ENCODE measurements around the gene CNOT4. TPM values are rescaled to one million over a fixed set of nuclear protein-coding genes. Genes with fewer than 3 reads are reported as not detected.

The CNOT4 gene
- total and polyA plus RNA-seq, 2 of the 8 experiments (the other 6 are each of a cell fraction or from before 2014, with no cell fraction given) = 10.9 to 25.8 TPM

- Histone ChIP-seq H3K36me3 (ENCODE audit: control insufficient read depth in 2 of 4, insufficient read depth in 4 of 4, low read length in 3 of 4) (no peaks in the 10 kb centered on the region; a peak in 2 of 8 replicates), H2AFZ (ENCODE audit: low read length) (no peak overlapping the region), H2BK5ac (ENCODE audit: low read depth, low read length) (no peak overlapping the region), H3K14ac (ENCODE audit: insufficient read length) (no peak overlapping the region), H3K23me2 (ENCODE audit: low read depth, low read length) (no peaks in the 10 kb centered on the region), H3K9me3 (ENCODE audit: insufficient read depth in 2 of 2, low read depth in 1 of 2, low read length in 1 of 2) (no peaks in the 10 kb centered on the region), H2BK12ac (ENCODE audit: low read depth, low read length) (no peak overlapping the region), H3K4ac (replicated peaks; ENCODE audit: insufficient read length, low read depth, low read length) (no peak overlapping the region), H4K20me1 (replicated peaks in 1 of 2; ENCODE audit: control insufficient read depth in 1 of 2, insufficient read depth in 2 of 2, low read length in 2 of 2) (no peaks in the 10 kb centered on the region), H3K9ac (replicated peaks in 1 of 4; ENCODE audit: extremely low read depth in 1 of 4, low read depth in 3 of 4, low read length in 3 of 4) (no peak overlapping the region), H2AK5ac (ENCODE audit: low read depth, low read length) (no peak overlapping the region), H2BK120ac (replicated peaks; ENCODE audit: low read depth, low read length) (no peak overlapping the region), H3K27ac (ENCODE audit: low read depth, low read length) (no peak overlapping the region), H4K5ac (ENCODE audit: insufficient read length, low read depth, low read length) (no peak overlapping the region), H3K4me1 (replicated peaks in 1 of 4; ENCODE audit: control insufficient read depth in 3 of 4, insufficient read depth in 4 of 4, low read length in 3 of 4) (peaks cover 2 to 7% (median 5%) of the 10 kb centered on the region in 4 experiments; a peak in 6 of 7 replicates), H3K79me2 (ENCODE audit: control insufficient read depth in 1 of 2, insufficient read depth in 2 of 2, low read length in 2 of 2) (no peaks in the 10 kb centered on the region), H4K8ac (ENCODE audit: extremely low read depth, insufficient read depth, low read length) (no peak overlapping the region), H3K4me2 (ENCODE audit: insufficient read depth in 1 of 2, low read depth in 2 of 2, low read length in 2 of 2) (no peak overlapping the region), H2BK15ac (ENCODE audit: low read length) (no peak overlapping the region), H2BK20ac (ENCODE audit: low read length) (no peak overlapping the region), H3K79me1 (ENCODE audit: low read depth, low read length) (no peaks in the 10 kb centered on the region), H4K91ac (replicated peaks; ENCODE audit: insufficient read length, low read length) (no peak overlapping the region), H3K18ac (ENCODE audit: extremely low read depth, low read length) (no peak overlapping the region), H3K27me3 (replicated peaks in 1 of 4; ENCODE audit: control insufficient read depth in 3 of 4, extremely low read depth in 1 of 4, insufficient read depth in 3 of 4, low read length in 3 of 4) (no peaks in the 10 kb centered on the region), H3K4me3 (ENCODE audit: extremely low read depth in 1 of 4, insufficient read depth in 2 of 4, low read depth in 3 of 4, low read length in 4 of 4) (no peak overlapping the region), H3K56ac (replicated peaks; ENCODE audit: insufficient read length, low read depth, low read length) (no peak overlapping the region), H3K23ac (ENCODE audit: insufficient read length) (no peak overlapping the region)
- 90% methylated on average over 3 of the region's 3 CpGs; no CpG with 5 or more reads in 1 of the 2 experiments for WGBS, 2 experiments (ENCODE audit: extremely low coverage in 1 of 2, insufficient coverage in 1 of 2, insufficient read length in 1 of 2, insufficient replicate concordance in 2 of 2, low coverage in 1 of 2, low lambda C conversion rate in 2 of 2, missing lambda C conversion rate in 1 of 2)
- ChIA-PET CTCF (ENCODE audit: partially characterized antibody) (no interaction called here), POLR2A (ENCODE audit: partially characterized antibody) (no interaction called here)
- FAIRE-seq (no peak), DNase-seq (ENCODE audit: low read depth in 1 of 2, low spot score in 2 of 2) (no peak)
- TF ChIP-seq CTCF (IDR thresholded peaks at IDR 0.05; ENCODE audit: control extremely low read depth in 1 of 3, insufficient read depth in 1 of 3, low read depth in 1 of 3, low read length in 3 of 3) (no peak), BCL11A (IDR thresholded peaks at IDR 0.05; ENCODE audit: low read depth in 2 of 2, low read length in 2 of 2) (no peak), ATF2 (IDR thresholded peaks at IDR 0.05; ENCODE audit: low read length) (no peak), USF2 (IDR thresholded peaks at IDR 0.05; ENCODE audit: low read length) (no peak), TBP (IDR thresholded peaks at IDR 0.05; ENCODE audit: low read depth, low read length) (no peak), RXRA (IDR thresholded peaks at IDR 0.05; ENCODE audit: insufficient read depth, low read depth, low read length) (no peak)
These were observed 121.3 kb downstream of the CNOT4 start for GRCh38 chr7:135388616-135389015.
